ENCODE measurements around the gene PARD3. TPM values are rescaled to one million over a fixed set of nuclear protein-coding genes. Genes with fewer than 3 reads are reported as not detected.
A peak's percentile ranks its signal among the peaks of the same experiment; 100 is the strongest.

The PARD3 gene
- total RNA-seq, 1 experiment from 2014 or later = 50.0 TPM

- Histone ChIP-seq H3K27me3 (no peaks in the 10 kb centered on the region), H3K9me3 (no peaks in the 10 kb centered on the region), H3K36me3 (no peaks in the 10 kb centered on the region), H3K4me3 (no peak overlapping the region)
- no peak for DNase-seq
Observed at GRCh38 chr10:34530778-34531177, 284.3 kb downstream of the PARD3 start.

GRCh38 chr10:34528320-34528719, 286.8 kb downstream of the PARD3 start:
- no peaks in the 10 kb centered on the region for H3K36me3 ChIP-seq

GRCh38 chr10:34526758-34527730, 288.1 kb downstream of the PARD3 start:
- DNase-seq = peak; percentile 62
- Histone ChIP-seq H3K9me3 (no peaks in the 10 kb centered on the region), H3K36me3 (no peaks in the 10 kb centered on the region), H3K4me3 (peak overlapping the region; percentile 12; the same call in 1 of the 2 replicates), H3K27me3 (no peaks in the 10 kb centered on the region)

More at GRCh38 chr10:34528320-34528719, 286.8 kb downstream of the PARD3 start:
- H3K27me3 ChIP-seq = no peaks in the 10 kb centered on the region
- no peak overlapping the region for H3K4me3 ChIP-seq
- no peaks in the 10 kb centered on the region for H3K9me3 ChIP-seq
- peak; percentile 82 for DNase-seq

- no peaks in the 10 kb centered on the region for H3K36me3 ChIP-seq
- peak overlapping the region; percentile 12; the same call in 1 of the 2 replicates for H3K4me3 ChIP-seq
- no peaks in the 10 kb centered on the region for H3K27me3 ChIP-seq
- DNase-seq = peak; percentile 66
- H3K9me3 ChIP-seq = no peaks in the 10 kb centered on the region
Observed at GRCh38 chr10:34526186-34526585, 288.9 kb downstream of the PARD3 start.

- no peaks in the 10 kb centered on the region for H3K27me3 ChIP-seq
- no peak for DNase-seq
- no peaks in the 10 kb centered on the region for H3K36me3 ChIP-seq
- H3K4me3 ChIP-seq = no peak overlapping the region
- no peaks in the 10 kb centered on the region for H3K9me3 ChIP-seq
Observed at GRCh38 chr10:34524369-34525091, 290.6 kb downstream of the PARD3 start.

- H3K27me3 ChIP-seq = no peaks in the 10 kb centered on the region
- H3K4me3 ChIP-seq = no peak overlapping the region
- no peaks in the 10 kb centered on the region for H3K36me3 ChIP-seq
- no peak for DNase-seq
- no peaks in the 10 kb centered on the region for H3K9me3 ChIP-seq
Observed at GRCh38 chr10:34523017-34523767, 291.9 kb downstream of the PARD3 start.

- H3K4me3 ChIP-seq = no peak overlapping the region
- no peaks in the 10 kb centered on the region for H3K27me3 ChIP-seq
- H3K9me3 ChIP-seq = no peaks in the 10 kb centered on the region
- H3K36me3 ChIP-seq = no peaks in the 10 kb centered on the region
- DNase-seq = no peak
Observed at GRCh38 chr10:34522546-34522945, 292.6 kb downstream of the PARD3 start.

- DNase-seq = no peak
- Histone ChIP-seq H3K27me3 (no peaks in the 10 kb centered on the region), H3K36me3 (no peaks in the 10 kb centered on the region), H3K4me3 (no peak overlapping the region), H3K9me3 (no peaks in the 10 kb centered on the region)
Observed at GRCh38 chr10:34520510-34520909, 294.6 kb downstream of the PARD3 start.

- no peaks in the 10 kb centered on the region for H3K36me3 ChIP-seq
- no peaks in the 10 kb centered on the region for H3K27me3 ChIP-seq
- H3K9me3 ChIP-seq = no peaks in the 10 kb centered on the region
- DNase-seq = no peak
- no peak overlapping the region for H3K4me3 ChIP-seq
Observed at GRCh38 chr10:34520084-34520483, 295.0 kb downstream of the PARD3 start.

- Histone ChIP-seq H3K36me3 (no peaks in the 10 kb centered on the region), H3K9me3 (no peaks in the 10 kb centered on the region)
- no peak for DNase-seq
Observed at GRCh38 chr10:34514290-34514689, 300.8 kb downstream of the PARD3 start.

GRCh38 chr10:34513636-34514035, 301.5 kb downstream of the PARD3 start:
- Histone ChIP-seq H3K9me3 (no peaks in the 10 kb centered on the region), H3K27me3 (no peaks in the 10 kb centered on the region), H3K36me3 (no peaks in the 10 kb centered on the region), H3K4me3 (no peak overlapping the region)
- no peak for DNase-seq

More at GRCh38 chr10:34514290-34514689, 300.8 kb downstream of the PARD3 start:
- Histone ChIP-seq H3K27me3 (no peaks in the 10 kb centered on the region), H3K4me3 (no peak overlapping the region)

GRCh38 chr10:34507217-34507616, 307.9 kb downstream of the PARD3 start:
- no peaks in the 10 kb centered on the region for H3K9me3 ChIP-seq
- no peaks in the 10 kb centered on the region for H3K27me3 ChIP-seq
- H3K36me3 ChIP-seq = no peaks in the 10 kb centered on the region
- no peak overlapping the region for H3K4me3 ChIP-seq
- no peak for DNase-seq

GRCh38 chr10:34506786-34507185, 308.3 kb downstream of the PARD3 start:
- no peaks in the 10 kb centered on the region for H3K36me3 ChIP-seq
- H3K4me3 ChIP-seq = no peak overlapping the region
- no peaks in the 10 kb centered on the region for H3K27me3 ChIP-seq
- no peaks in the 10 kb centered on the region for H3K9me3 ChIP-seq
- DNase-seq = no peak

- no peak for DNase-seq
- Histone ChIP-seq H3K4me3 (no peak overlapping the region), H3K9me3 (no peaks in the 10 kb centered on the region), H3K27me3 (no peaks in the 10 kb centered on the region), H3K36me3 (no peaks in the 10 kb centered on the region)
Observed at GRCh38 chr10:34505338-34505737, 309.8 kb downstream of the PARD3 start.

- Histone ChIP-seq H3K36me3 (no peaks in the 10 kb centered on the region), H3K27me3 (no peaks in the 10 kb centered on the region), H3K4me3 (no peak overlapping the region), H3K9me3 (no peaks in the 10 kb centered on the region)
- DNase-seq = peak; percentile 10
Observed at GRCh38 chr10:34504534-34504933, 310.6 kb downstream of the PARD3 start.

- DNase-seq = no peak
- no peaks in the 10 kb centered on the region for H3K36me3 ChIP-seq
- no peaks in the 10 kb centered on the region for H3K27me3 ChIP-seq
- no peaks in the 10 kb centered on the region for H3K9me3 ChIP-seq
- no peak overlapping the region for H3K4me3 ChIP-seq
Observed at GRCh38 chr10:34503704-34504103, 311.4 kb downstream of the PARD3 start.

All from MG63 (cell line).